ENCODE measurements around the gene CD99.
"Not testable (repeated sequence)": the region's sequence is repeated elsewhere in the genome, so short reads cannot be mapped to it uniquely, and the experiment has no call there.

Gene CD99

GRCh38 chrX:2773166-2774055 lies 82.3 kb downstream of the CD99 start:
- not testable (repeated sequence) for DNase-seq (ENCODE audit: low read depth)

GRCh38 chrX:2774057-2774456 lies 83.0 kb downstream of the CD99 start:
- DNase-seq (ENCODE audit: low read depth) = no peak

DNA sequence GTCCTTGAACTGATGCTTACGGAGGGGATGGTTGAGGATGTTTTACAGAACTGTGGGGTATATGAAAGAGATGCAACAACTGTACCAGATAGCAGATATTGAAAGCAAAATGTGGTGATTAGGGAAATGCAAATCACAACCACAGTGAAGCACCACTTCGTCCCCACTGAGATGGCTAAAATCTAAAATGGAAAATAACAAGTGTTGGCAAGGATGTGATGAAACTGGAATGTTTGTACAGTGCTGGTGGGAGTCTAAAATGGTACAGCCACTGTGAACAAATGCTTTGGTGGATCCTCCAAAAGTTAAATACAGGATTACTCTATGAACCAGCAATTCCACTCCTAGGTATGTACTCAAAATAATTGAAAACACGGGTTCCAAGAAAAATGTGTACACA lies 83.7 kb downstream of the CD99 start:
- DNase-seq (ENCODE audit: low read depth) = no peak

GRCh38 chrX:2780472-2781225 lies 89.6 kb downstream of the CD99 start:
- not testable (repeated sequence) for DNase-seq (ENCODE audit: low read depth)

DNA sequence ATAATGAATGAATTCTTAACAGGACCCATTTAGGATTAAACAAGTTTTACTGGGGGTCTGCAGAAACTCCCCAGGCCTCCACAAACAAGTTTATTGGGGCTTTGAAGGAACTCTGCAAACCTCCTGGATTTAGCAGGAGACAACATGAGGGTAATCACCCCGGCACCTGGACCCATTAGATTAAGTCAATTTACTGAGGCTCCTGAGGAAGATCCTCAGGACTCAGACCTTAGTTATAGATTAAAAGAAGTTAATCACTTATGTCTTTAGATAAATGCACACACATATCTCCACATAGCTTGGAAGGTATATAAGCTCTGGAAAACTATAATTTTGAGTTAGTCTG lies 90.1 kb downstream of the CD99 start:
- no peak for DNase-seq (ENCODE audit: low read depth)

GRCh38 chrX:2781698-2782097 lies 90.6 kb downstream of the CD99 start:
- no peak for DNase-seq (ENCODE audit: low read depth)

- no peak for DNase-seq (ENCODE audit: low read depth)
These were observed 91.1 kb downstream of the CD99 start for GRCh38 chrX:2782171-2782570.

- DNase-seq (ENCODE audit: low read depth) = no peak
These were observed 91.7 kb downstream of the CD99 start for GRCh38 chrX:2782778-2783177.

DNA sequence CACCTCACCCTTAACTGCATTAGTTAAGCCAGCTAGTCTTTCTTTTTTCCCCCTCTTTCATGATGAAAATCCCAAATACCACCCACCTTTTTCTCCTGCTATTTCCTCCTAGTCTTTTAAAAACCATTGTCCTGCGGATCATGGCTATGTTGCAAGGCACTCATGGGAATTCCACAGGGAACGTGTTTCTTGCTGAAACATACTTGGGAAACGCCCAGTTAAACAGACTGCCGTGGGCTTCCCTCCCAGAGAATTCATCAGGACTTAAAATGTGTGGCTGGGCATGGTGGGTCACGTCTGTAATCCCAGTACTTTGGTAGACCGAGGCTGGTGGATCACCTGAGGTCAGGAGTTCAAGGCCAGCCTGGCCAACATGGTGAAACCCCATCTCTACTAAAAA lies 92.9 kb downstream of the CD99 start:
- no peak for DNase-seq (ENCODE audit: low read depth)

DNA sequence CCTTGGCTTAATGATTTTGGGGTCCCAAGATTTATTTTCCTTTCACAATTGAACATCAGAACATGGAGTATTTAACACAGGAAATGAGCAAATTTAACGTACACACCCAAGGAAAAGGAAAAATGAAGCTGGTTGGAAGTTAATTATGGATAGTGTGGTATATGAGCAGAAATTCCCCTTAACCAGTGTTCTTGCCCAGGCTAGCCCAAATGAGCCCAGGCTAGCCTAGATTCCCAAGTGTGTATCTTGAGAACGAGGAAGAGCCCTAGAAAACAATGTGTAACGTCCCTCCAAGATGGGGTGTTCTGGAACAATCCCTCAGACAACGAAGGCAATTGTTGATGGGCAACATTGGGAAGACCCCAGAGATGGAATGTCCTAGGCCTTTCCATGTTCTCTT lies 94.4 kb downstream of the CD99 start:
- DNase-seq (ENCODE audit: low read depth) = no peak

DNA sequence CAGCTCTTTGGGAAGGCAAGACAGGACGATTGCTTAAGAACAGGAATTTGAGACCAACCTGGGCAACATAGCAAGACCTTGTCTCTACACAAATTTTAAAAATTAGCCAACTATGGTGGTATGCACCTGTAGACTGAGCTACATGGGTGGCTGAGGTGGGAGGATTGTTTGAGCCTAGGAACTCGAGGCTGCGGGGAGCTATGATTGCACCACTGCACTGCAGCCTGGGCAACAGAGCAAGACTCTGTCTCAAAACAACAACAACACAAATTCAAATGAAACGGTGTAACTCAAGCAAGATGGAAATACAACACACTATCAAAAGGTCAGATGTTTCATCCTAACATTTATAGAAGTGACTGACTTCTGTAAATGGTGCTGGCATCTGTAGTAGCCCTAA lies 97.9 kb downstream of the CD99 start:
- no peak for DNase-seq (ENCODE audit: low read depth)

GRCh38 chrX:2789569-2789968 lies 98.5 kb downstream of the CD99 start:
- no peak for DNase-seq (ENCODE audit: low read depth)
